PC-9 (cell line): ENCODE results near the gene LURAP1L. TPM values are rescaled to one million over a fixed set of nuclear protein-coding genes. Genes with fewer than 3 reads are reported as not detected.

Source experiments
- BruUV-seq: library from RNA; stranded (reverse); fragments of 400-500 nt; replicated peaks from 2 replicates; lab custom pipeline; 2021; lab: Mats Ljungman, UMichigan
- CTCF ChIA-PET: fragments of 300-600 bp; sonication (Branson Sonifier 250); formaldehyde crosslinking; loops from one replicate; lab custom pipeline; 2022; ENCODE audit warnings: antibody characterized with exemption; lab: Charles Lee
- POLR2A ChIA-PET: fragments of 300-600 bp; sonication (Branson Sonifier 250); formaldehyde crosslinking; loops from one replicate; lab custom pipeline; 2022; ENCODE audit warnings: antibody characterized with exemption; ENCODE audit not compliant: unreplicated experiment; lab: Charles Lee
- DNase-seq, 2 experiments: peaks; one replicate each; pipeline versions ENCODE4 v3.0.0 to v3.0.0-alpha.2; 2015 to 2022; ENCODE audit warnings: mixed read lengths in 1 of 2
- H2AFZ ChIP-seq: fragments of 200-600 bp; sonication (generic); 2 replicates; pipeline ENCODE4 v1.8.1; 2017; ENCODE audit warnings: antibody characterized with exemption
- H3F3A ChIP-seq: fragments of 200-600 bp; sonication (generic); 2 replicates; pipeline ENCODE4 v1.8.1; 2017; ENCODE audit warnings: antibody characterized with exemption, mild to moderate bottlenecking, low read depth; ENCODE audit not compliant: insufficient read depth
- H3K27ac ChIP-seq: fragments of 200-600 bp; sonication (generic); 2 replicates; pipeline ENCODE4 v1.6.1; 2016; ENCODE audit warnings: mixed run types
- H3K27me3 ChIP-seq: fragments of 200-600 bp; sonication (generic); 2 replicates; pipeline ENCODE4 v1.6.1; 2016; ENCODE audit warnings: low read depth, mixed run types; ENCODE audit not compliant: insufficient read depth
- H3K36me3 ChIP-seq: fragments of 200-600 bp; sonication (generic); 2 replicates; pipeline ENCODE4 v1.6.1; 2016; ENCODE audit warnings: low read depth, mixed run types
- H3K4me1 ChIP-seq: fragments of 200-600 bp; sonication (generic); replicated peaks from 2 replicates; pipeline ENCODE4 v1.6.1; 2016; ENCODE audit warnings: mixed run types; ENCODE audit not compliant: insufficient read depth
- H3K4me2 ChIP-seq: fragments of 200-600 bp; sonication (generic); 2 replicates; pipeline ENCODE4 v1.6.1; 2017; ENCODE audit warnings: mixed run types
- H3K4me3 ChIP-seq: fragments of 200-600 bp; sonication (generic); 2 replicates; pipeline ENCODE4 v1.6.1; 2016; ENCODE audit warnings: mixed run types
- H3K79me2 ChIP-seq: fragments of 200-600 bp; sonication (generic); 2 replicates; pipeline ENCODE4 v1.6.1; 2017; ENCODE audit warnings: low read depth, mixed run types
- H3K9me2 ChIP-seq: fragments of 200-600 bp; sonication (generic); 2 replicates; pipeline ENCODE4 v1.8.1; 2017; ENCODE audit warnings: mild to moderate bottlenecking; ENCODE audit not compliant: insufficient read depth
- H3K9me3 ChIP-seq: fragments of 200-600 bp; sonication (generic); 2 replicates; pipeline ENCODE4 v1.8.1; 2016; ENCODE audit warnings: low read depth; ENCODE audit not compliant: insufficient read depth
- H4K20me1 ChIP-seq: fragments of 200-600 bp; sonication (generic); 2 replicates; pipeline ENCODE4 v1.8.1; 2017; ENCODE audit not compliant: insufficient read depth
- EZH2 ChIP-seq: fragments of 200-600 bp; sonication (generic); IDR thresholded peaks from 2 replicates; pipeline ENCODE4 v1.8.0; 2017; ENCODE audit warnings: antibody characterized with exemption, low read depth
- intact Hi-C: fragments of 100-400 bp; cut with micrococcal nuclease; formaldehyde crosslinking; loops from one replicate; pipeline ENCODE4 v1.10.0; 2022; ENCODE audit not compliant: unreplicated experiment
- total RNA-seq: library from RNA; stranded (reverse); gene quantifications from 2 replicates; pipeline ENCODE4 v1.2.3, GENCODE V29; 2021
- TF ChIP-seq, protein P1 (sequence below): fragments of 200-600 bp; sonication (generic); conservative IDR thresholded peaks from 2 replicates; pipeline ENCODE4 v1.6.1; 2017; ENCODE audit warnings: mixed run types, antibody characterized with exemption, mild to moderate bottlenecking, moderate library complexity

Gene LURAP1L
- total RNA-seq, 1 experiment from 2014 or later = 4.1 TPM

- intact Hi-C loops = loop anchor here (2.0 kb wide), 1 partner anchor 99 kb away; no protein-coding TSS in a partner anchor
- no peaks in the 10 kb centered on the region for H3K9me2 ChIP-seq
- POLR2A ChIA-PET = no interaction called here
- DNase-seq = no peak
- peaks cover 25% of the 10 kb centered on the region for H3F3A ChIP-seq
- H3K9me3 ChIP-seq = 0 out of 2 replicates have a peak, but pooled peaks cover 3% of the 10 kb centered on the region
- H4K20me1 ChIP-seq = no peaks in the 10 kb centered on the region
- H3K27me3 ChIP-seq = no peaks in the 10 kb centered on the region
- peak overlapping the region; percentile 100 for H3K27ac ChIP-seq
- no TSS peak for BruUV-seq
- H3K4me2 ChIP-seq = peak overlapping the region; percentile 72
- H3K79me2 ChIP-seq = peaks cover 18% of the 10 kb centered on the region; the same call in 1 of the 2 replicates
- H2AFZ ChIP-seq = no peak overlapping the region
- CTCF ChIA-PET = no interaction called here
- H3K4me1 ChIP-seq = peaks cover 35% of the 10 kb centered on the region
- no peak overlapping the region; the same call in 1 of the 2 replicates for H3K4me3 ChIP-seq
- TF ChIP-seq, protein P1, sequence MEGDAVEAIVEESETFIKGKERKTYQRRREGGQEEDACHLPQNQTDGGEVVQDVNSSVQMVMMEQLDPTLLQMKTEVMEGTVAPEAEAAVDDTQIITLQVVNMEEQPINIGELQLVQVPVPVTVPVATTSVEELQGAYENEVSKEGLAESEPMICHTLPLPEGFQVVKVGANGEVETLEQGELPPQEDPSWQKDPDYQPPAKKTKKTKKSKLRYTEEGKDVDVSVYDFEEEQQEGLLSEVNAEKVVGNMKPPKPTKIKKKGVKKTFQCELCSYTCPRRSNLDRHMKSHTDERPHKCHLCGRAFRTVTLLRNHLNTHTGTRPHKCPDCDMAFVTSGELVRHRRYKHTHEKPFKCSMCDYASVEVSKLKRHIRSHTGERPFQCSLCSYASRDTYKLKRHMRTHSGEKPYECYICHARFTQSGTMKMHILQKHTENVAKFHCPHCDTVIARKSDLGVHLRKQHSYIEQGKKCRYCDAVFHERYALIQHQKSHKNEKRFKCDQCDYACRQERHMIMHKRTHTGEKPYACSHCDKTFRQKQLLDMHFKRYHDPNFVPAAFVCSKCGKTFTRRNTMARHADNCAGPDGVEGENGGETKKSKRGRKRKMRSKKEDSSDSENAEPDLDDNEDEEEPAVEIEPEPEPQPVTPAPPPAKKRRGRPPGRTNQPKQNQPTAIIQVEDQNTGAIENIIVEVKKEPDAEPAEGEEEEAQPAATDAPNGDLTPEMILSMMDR = no peak
- TF ChIP-seq EZH2 = no peak
- no peaks in the 10 kb centered on the region for H3K36me3 ChIP-seq
These were observed 11.1 kb downstream of the LURAP1L start for GRCh38 chr9:12785941-12786340.

DNA sequence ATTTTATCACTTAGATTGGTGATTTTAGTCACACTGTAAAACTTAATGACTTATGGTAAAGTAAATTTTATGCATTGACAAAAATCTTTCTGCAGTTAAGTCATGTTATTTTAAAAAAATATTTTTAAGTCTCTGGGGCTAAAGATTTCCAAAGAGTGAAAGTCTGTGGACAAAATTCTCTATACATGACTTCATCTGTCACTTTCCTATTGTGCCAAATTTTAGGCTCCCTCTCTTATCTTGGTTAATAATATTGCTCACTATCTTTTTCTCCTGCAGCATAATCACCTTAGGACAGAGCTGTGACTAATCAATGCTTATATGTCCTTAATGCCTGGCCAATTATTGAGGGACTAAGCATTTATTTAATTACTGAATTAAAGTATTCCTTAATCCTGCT, 15.2 kb downstream of the LURAP1L start:
- Histone ChIP-seq H3K4me3 (no peak overlapping the region), H3K9me3 (no peaks in the 10 kb centered on the region), H3K9me2 (no peaks in the 10 kb centered on the region), H3K4me2 (no peak overlapping the region), H3K27me3 (no peaks in the 10 kb centered on the region), H3K27ac (no peak overlapping the region), H4K20me1 (no peaks in the 10 kb centered on the region), H3F3A (peaks cover 12% of the 10 kb centered on the region), H2AFZ (no peak overlapping the region), H3K79me2 (peaks cover 6% of the 10 kb centered on the region; the same call in 1 of the 2 replicates), H3K36me3 (no peaks in the 10 kb centered on the region), H3K4me1 (peaks cover 29% of the 10 kb centered on the region)
- intact Hi-C loops = no loop called here
- POLR2A ChIA-PET = no interaction called here
- no peak for DNase-seq
- no TSS peak for BruUV-seq
- CTCF ChIA-PET = no interaction called here
- TF ChIP-seq EZH2 = no peak
- TF ChIP-seq, protein P1 = no peak

- no peak for DNase-seq
- Histone ChIP-seq H3K27ac (no peak overlapping the region), H3K4me2 (no peak overlapping the region), H3K9me2 (no peaks in the 10 kb centered on the region), H3K36me3 (no peaks in the 10 kb centered on the region), H3F3A (peaks cover 3% of the 10 kb centered on the region), H3K79me2 (peaks cover 6% of the 10 kb centered on the region; the same call in 1 of the 2 replicates), H2AFZ (no peak overlapping the region), H3K9me3 (no peaks in the 10 kb centered on the region), H3K4me3 (no peak overlapping the region), H3K4me1 (peaks cover 20% of the 10 kb centered on the region), H4K20me1 (no peaks in the 10 kb centered on the region), H3K27me3 (no peaks in the 10 kb centered on the region)
- intact Hi-C loops = no loop called here
- CTCF ChIA-PET = no interaction called here
- no peak for TF ChIP-seq EZH2
- POLR2A ChIA-PET = no interaction called here
- BruUV-seq = no TSS peak
These were observed 16.1 kb downstream of the LURAP1L start for GRCh38 chr9:12790883-12791282.
